SK-N-SH (cell line): ENCODE data around the gene RICTOR. TPM values are rescaled to one million over a fixed set of nuclear protein-coding genes. Genes with fewer than 3 reads are reported as not detected.
A peak's percentile ranks its signal among the peaks of the same experiment; 100 is the strongest.
"Not testable (repeated sequence)": the region's sequence is repeated elsewhere in the genome, so short reads cannot be mapped to it uniquely, and the experiment has no call there.

Source experiments
- CTCF ChIA-PET: fragments of 300-600, 350-600 bp; formaldehyde crosslinking; extraction: SDS; loops from one replicate; lab custom pipeline; 2021; lab: Yijun Ruan, JAX
- POLR2A ChIA-PET: fragments of 350-600 bp; sonication (Branson Sonifier 250); formaldehyde crosslinking; extraction: SDS; loops from one replicate; lab custom pipeline; 2020; ENCODE audit warnings: antibody characterized with exemption, inconsistent platforms; lab: Yijun Ruan, JAX
- DNase-seq: peaks from one replicate; pipeline ENCODE4 v3.0.0; 2012
- H2AFZ ChIP-seq: fragments of 200-600 bp; sonication (generic); 2 replicates; pipeline ENCODE4 v1.8.1; 2016; ENCODE audit warnings: antibody characterized with exemption, mild to moderate bottlenecking, low read depth
- H3F3A ChIP-seq: fragments of 200-600 bp; sonication (generic); replicated peaks from 2 replicates; pipeline ENCODE3; 2016; ENCODE audit warnings: antibody characterized with exemption, mild to moderate bottlenecking; ENCODE audit not compliant: insufficient read depth
- H3K27ac ChIP-seq, 2 experiments: fragments of 200-500 bp in 1 of 2; fragments of 200-600 bp in 1 of 2; sonication (Bioruptor generic) in 1 of 2; sonication (generic), shearing (Covaris generic) in 1 of 2; 2 replicates each; pipeline versions ENCODE4 v1.5.1 to v1.6.1; 2014 to 2016; ENCODE audit warnings: low read depth in 2 of 2, inconsistent platforms in 1 of 2, low read length in 1 of 2, mild to moderate bottlenecking in 1 of 2, mixed read lengths in 1 of 2
- H3K27me3 ChIP-seq: fragments of 200-600 bp; sonication (generic), shearing (Covaris generic); 2 replicates; pipeline ENCODE4 v1.6.1; 2016; ENCODE audit warnings: mixed run types; ENCODE audit not compliant: insufficient read depth
- H3K36me3 ChIP-seq, 2 experiments: fragments of 200-500 bp in 1 of 2; fragments of 200-600 bp in 1 of 2; sonication (Bioruptor generic) in 1 of 2; sonication (generic) in 1 of 2; replicated peaks in 1 of 2; 2 replicates each; pipeline versions ENCODE3 to v1.5.1; 2014 to 2016; ENCODE audit warnings: low read length in 1 of 2, mild to moderate bottlenecking in 1 of 2; ENCODE audit not compliant: insufficient read depth in 2 of 2, control insufficient read depth in 1 of 2
- H3K4me1 ChIP-seq, 2 experiments: fragments of 200-500 bp in 1 of 2; fragments of 200-600 bp in 1 of 2; sonication (Bioruptor generic) in 1 of 2; sonication (generic), shearing (Covaris generic) in 1 of 2; 2 replicates each; pipeline versions ENCODE4 v1.5.1 to v1.6.1; 2014 to 2016; ENCODE audit warnings: low read depth in 1 of 2, low read length in 1 of 2, mixed run types in 1 of 2; ENCODE audit not compliant: insufficient read depth in 2 of 2, control insufficient read depth in 1 of 2
- H3K4me2 ChIP-seq: fragments of 200-600 bp; sonication (generic), shearing (Covaris generic); 2 replicates; pipeline ENCODE4 v1.6.1; 2017; ENCODE audit warnings: mixed run types
- H3K4me3 ChIP-seq, 2 experiments: fragments of 200-500 bp in 1 of 2; fragments of 200-600 bp in 1 of 2; sonication (Bioruptor generic) in 1 of 2; sonication (generic), shearing (Covaris generic) in 1 of 2; 2 replicates each; pipeline versions ENCODE4 v1.5.1 to v1.8.1; 2014 to 2016; ENCODE audit warnings: low read depth in 2 of 2, inconsistent platforms in 1 of 2, low read length in 1 of 2, mild to moderate bottlenecking in 1 of 2, mixed read lengths in 1 of 2, moderate library complexity in 1 of 2
- H3K79me2 ChIP-seq: fragments of 200-600 bp; sonication (generic); 2 replicates; pipeline ENCODE4 v1.8.1; 2017; ENCODE audit warnings: mild to moderate bottlenecking; ENCODE audit not compliant: insufficient read depth
- H3K9ac ChIP-seq: fragments of 200-600 bp; sonication (generic); 2 replicates; pipeline ENCODE4 v1.6.1; 2017; ENCODE audit warnings: mixed run types
- H3K9me2 ChIP-seq: fragments of 200-600 bp; sonication (generic); 2 replicates; pipeline ENCODE4 v1.6.1; 2017; ENCODE audit warnings: mixed run types
- H3K9me3 ChIP-seq: fragments of 200-600 bp; sonication (generic); 2 replicates; pipeline ENCODE4 v1.6.1; 2017; ENCODE audit warnings: mixed run types, mild to moderate bottlenecking, moderate library complexity
- H4K20me1 ChIP-seq: fragments of 200-600 bp; sonication (generic); 2 replicates; pipeline ENCODE4 v1.6.1; 2017; ENCODE audit warnings: mild to moderate bottlenecking, mixed run types; ENCODE audit not compliant: insufficient read depth
- FOXJ3 ChIP-seq: sonication (generic); formaldehyde crosslinking; IDR thresholded peaks from 2 replicates; pipeline ENCODE4 v1.5.1; 2020; ENCODE audit warnings: mild to moderate bottlenecking, missing genetic modification reagents
- MEF2A ChIP-seq: IDR thresholded peaks from 2 replicates; pipeline ENCODE4 v1.4.0; 2012; ENCODE audit warnings: low read depth, borderline replicate concordance
- MXI1 ChIP-seq: IDR thresholded peaks from 2 replicates; pipeline ENCODE4 v1.6.1; 2012; ENCODE audit warnings: mild to moderate bottlenecking, low read depth, low read length, improper control_type of control experiment
- NFIC ChIP-seq: IDR thresholded peaks from 2 replicates; pipeline ENCODE4 v1.4.0; 2012; ENCODE audit warnings: borderline replicate concordance
- POLR2AphosphoS5 ChIP-seq: IDR thresholded peaks from 2 replicates; pipeline ENCODE4 v1.6.1; 2012; ENCODE audit warnings: low read depth, low read length
- WGBS: methylation state at CpG from one replicate; pipeline ENCODE4 v1.1.6; 2017; ENCODE audit warnings: low lambda C conversion rate; 5-methylcytosine and 5-hydroxymethylcytosine counted together
- polyA plus RNA-seq, 3 experiments: library from polyadenylated mRNA; depleted of rRNA; stranded (reverse); fragments of >200 nt; gene quantifications; 2 replicates each; pipeline ENCODE4 v1.2.3, GENCODE V29; 2012
- TF ChIP-seq, protein P1 (sequence below): IDR thresholded peaks from 2 replicates; pipeline ENCODE4 v1.4.0; 2012; ENCODE audit warnings: low read depth, borderline replicate concordance

Gene RICTOR
- polyA plus RNA-seq, 1 of the 3 experiments (the other 2 are of a cell fraction), result 1.6 TPM

DNA sequence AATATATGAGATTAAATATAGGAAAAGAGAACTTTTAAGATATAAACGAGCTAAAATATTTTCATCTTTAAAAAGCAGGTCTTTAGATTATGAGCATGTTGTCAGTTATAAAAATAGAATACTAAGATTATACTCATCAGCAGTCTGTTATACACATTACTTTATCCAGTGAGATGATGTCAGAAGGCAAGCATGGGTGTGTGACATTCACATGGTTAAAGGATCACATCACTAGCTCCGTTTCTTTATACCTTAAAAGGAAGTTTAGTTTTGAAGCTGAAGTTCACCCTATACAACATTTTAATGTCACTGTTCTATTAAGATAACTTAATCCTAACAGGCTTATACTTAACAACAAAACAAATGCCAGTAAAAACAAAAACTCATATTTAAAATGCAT is 59.6 kb downstream of the RICTOR start:
- 32% methylated on average over 2 of the region's 2 CpGs for WGBS
- no peak overlapping the region for H3K4me2 ChIP-seq
- H3K4me1 ChIP-seq, result peaks cover 0 to 16% of the 10 kb centered on the region in 2 experiments; a peak in 3 of 4 replicates
- H4K20me1 ChIP-seq, result no peaks in the 10 kb centered on the region
- H3K4me3 ChIP-seq, result no peak overlapping the region
- H3F3A ChIP-seq, result peaks cover 23% of the 10 kb centered on the region
- peaks cover 12% of the 10 kb centered on the region; the same call in 1 of the 2 replicates for H3K79me2 ChIP-seq
- H3K27me3 ChIP-seq, result no peaks in the 10 kb centered on the region
- TF ChIP-seq FOXJ3 (no peak), MEF2A (peak; percentile 57; the same call in 1 of the 2 replicates)
- TF ChIP-seq, protein P1, sequence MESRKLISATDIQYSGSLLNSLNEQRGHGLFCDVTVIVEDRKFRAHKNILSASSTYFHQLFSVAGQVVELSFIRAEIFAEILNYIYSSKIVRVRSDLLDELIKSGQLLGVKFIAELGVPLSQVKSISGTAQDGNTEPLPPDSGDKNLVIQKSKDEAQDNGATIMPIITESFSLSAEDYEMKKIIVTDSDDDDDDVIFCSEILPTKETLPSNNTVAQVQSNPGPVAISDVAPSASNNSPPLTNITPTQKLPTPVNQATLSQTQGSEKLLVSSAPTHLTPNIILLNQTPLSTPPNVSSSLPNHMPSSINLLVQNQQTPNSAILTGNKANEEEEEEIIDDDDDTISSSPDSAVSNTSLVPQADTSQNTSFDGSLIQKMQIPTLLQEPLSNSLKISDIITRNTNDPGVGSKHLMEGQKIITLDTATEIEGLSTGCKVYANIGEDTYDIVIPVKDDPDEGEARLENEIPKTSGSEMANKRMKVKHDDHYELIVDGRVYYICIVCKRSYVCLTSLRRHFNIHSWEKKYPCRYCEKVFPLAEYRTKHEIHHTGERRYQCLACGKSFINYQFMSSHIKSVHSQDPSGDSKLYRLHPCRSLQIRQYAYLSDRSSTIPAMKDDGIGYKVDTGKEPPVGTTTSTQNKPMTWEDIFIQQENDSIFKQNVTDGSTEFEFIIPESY, result no peak
- H3K9me3 ChIP-seq, result no peaks in the 10 kb centered on the region
- DNase-seq, result no peak
- no peak overlapping the region for H3K9ac ChIP-seq
- no peaks in the 10 kb centered on the region for H3K9me2 ChIP-seq
- peak overlapping the region in 1 of 2 experiments; percentile 73; a peak in 3 of 4 replicates for H3K27ac ChIP-seq
- CTCF ChIA-PET, result interaction anchor here (0.7 to 1.1 kb wide), 2 partner anchors 16 to 67 kb away, joined by 3 to 4 read pairs; no protein-coding TSS in a partner anchor
- H3K36me3 ChIP-seq, result peaks cover 3 to 32% of the 10 kb centered on the region in 2 experiments
- POLR2A ChIA-PET, result no interaction called here
- H2AFZ ChIP-seq, result no peak overlapping the region

DNA sequence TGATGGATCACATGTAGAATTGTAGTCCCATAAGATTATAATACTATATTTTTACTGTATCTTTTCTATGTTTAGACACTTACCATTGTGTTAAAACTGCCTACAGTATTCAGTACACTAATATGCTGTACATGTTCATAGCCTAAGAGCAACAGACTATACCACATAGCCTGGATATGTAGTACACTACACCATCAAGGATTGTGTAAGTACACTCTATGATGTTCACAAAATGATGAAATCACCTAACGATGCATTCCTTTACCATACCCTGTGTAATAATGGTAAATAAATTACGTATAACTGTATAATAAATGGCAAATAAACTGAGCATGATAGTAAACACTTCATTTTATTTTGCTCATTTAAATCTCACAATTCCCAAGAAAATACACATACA is 60.3 kb downstream of the RICTOR start:
- TF ChIP-seq POLR2AphosphoS5 (no peak), MXI1 (no peak), NFIC (no peak)
- Histone ChIP-seq H3F3A (peaks cover 23% of the 10 kb centered on the region), H2AFZ (no peak overlapping the region), H3K27ac (peak overlapping the region in 1 of 2 experiments; percentile 73), H3K36me3 (peaks cover 3 to 32% of the 10 kb centered on the region in 2 experiments), H3K4me3 (no peak overlapping the region), H3K9ac (no peak overlapping the region), H3K4me1 (peaks cover 0 to 16% of the 10 kb centered on the region in 2 experiments; a peak in 3 of 4 replicates), H3K79me2 (peaks cover 12% of the 10 kb centered on the region; the same call in 1 of the 2 replicates), H4K20me1 (no peaks in the 10 kb centered on the region), H3K9me2 (no peaks in the 10 kb centered on the region), H3K9me3 (no peaks in the 10 kb centered on the region), H3K4me2 (no peak overlapping the region), H3K27me3 (no peaks in the 10 kb centered on the region)
- no peak for DNase-seq
- ChIA-PET POLR2A (no interaction called here), CTCF (no interaction called here)
- 98% methylated on average over 2 of the region's 2 CpGs for WGBS

DNA sequence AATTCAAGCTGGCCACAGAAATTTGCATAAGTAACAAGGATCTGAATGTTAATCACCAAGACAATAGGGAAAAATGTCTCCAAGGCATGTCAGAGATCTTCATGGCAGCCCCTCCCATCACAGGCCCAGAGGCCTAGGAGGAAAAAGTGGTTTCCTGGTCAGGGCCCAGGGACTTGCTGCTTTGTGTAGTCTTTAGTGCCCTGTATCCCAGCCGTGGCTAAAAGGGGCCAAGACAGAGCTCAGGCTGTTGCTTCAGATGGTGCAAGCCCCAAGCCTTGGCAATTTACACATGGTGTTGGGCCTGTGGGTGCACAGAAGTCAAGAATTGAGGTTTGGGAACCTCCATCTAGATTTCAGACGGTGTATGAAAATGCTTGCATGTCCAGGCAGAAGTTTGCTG is 63.2 kb downstream of the RICTOR start:
- Histone ChIP-seq H3K4me1 (peaks cover 0 to 11% of the 10 kb centered on the region in 2 experiments; a peak in 3 of 4 replicates), H3K79me2 (peaks cover 12% of the 10 kb centered on the region; the same call in 1 of the 2 replicates), H3K36me3 (peaks cover 0 to 29% of the 10 kb centered on the region in 2 experiments), H3F3A (peaks cover 14% of the 10 kb centered on the region)
- H3K4me2 ChIP-seq, DNase-seq, H3K27ac ChIP-seq, H3K4me3 ChIP-seq, H4K20me1 ChIP-seq, H3K9ac ChIP-seq, POLR2A ChIA-PET, H3K9me2 ChIP-seq, H3K9me3 ChIP-seq, H2AFZ ChIP-seq, H3K27me3 ChIP-seq: not testable (repeated sequence)
- CTCF ChIA-PET, result interaction anchor here (1.0 to 1.4 kb wide), 2 partner anchors 58 to 70 kb away, joined by 3 to 7 read pairs; no protein-coding TSS in a partner anchor
- WGBS, result 100% methylated on average over 1 of the region's 2 CpGs
